DMS153 treated with DMSO at 0.1 percent for 48 hours (cell line): ENCODE data around the gene CDK7.

ENCODE experiments used
- DNase-seq: peaks from one replicate; lab custom pipeline; 2025; ENCODE audit not compliant: unreplicated experiment; lab: John Stamatoyannopoulos, UW

CDK7 gene

GRCh38 chr5:69288688-69289087, 54.0 kb downstream of the CDK7 start:
- DNase-seq: no peak

- DNase-seq: no peak
Measured at GRCh38 chr5:69292306-69292705, 57.6 kb downstream of the CDK7 start.

GRCh38 chr5:69293882-69294281, 59.2 kb downstream of the CDK7 start:
- no peak for DNase-seq

- DNase-seq: no peak
Measured at GRCh38 chr5:69295088-69295754, 60.5 kb downstream of the CDK7 start.

- DNase-seq: no peak
Measured at GRCh38 chr5:69299625-69300024, 64.9 kb downstream of the CDK7 start.

DNA sequence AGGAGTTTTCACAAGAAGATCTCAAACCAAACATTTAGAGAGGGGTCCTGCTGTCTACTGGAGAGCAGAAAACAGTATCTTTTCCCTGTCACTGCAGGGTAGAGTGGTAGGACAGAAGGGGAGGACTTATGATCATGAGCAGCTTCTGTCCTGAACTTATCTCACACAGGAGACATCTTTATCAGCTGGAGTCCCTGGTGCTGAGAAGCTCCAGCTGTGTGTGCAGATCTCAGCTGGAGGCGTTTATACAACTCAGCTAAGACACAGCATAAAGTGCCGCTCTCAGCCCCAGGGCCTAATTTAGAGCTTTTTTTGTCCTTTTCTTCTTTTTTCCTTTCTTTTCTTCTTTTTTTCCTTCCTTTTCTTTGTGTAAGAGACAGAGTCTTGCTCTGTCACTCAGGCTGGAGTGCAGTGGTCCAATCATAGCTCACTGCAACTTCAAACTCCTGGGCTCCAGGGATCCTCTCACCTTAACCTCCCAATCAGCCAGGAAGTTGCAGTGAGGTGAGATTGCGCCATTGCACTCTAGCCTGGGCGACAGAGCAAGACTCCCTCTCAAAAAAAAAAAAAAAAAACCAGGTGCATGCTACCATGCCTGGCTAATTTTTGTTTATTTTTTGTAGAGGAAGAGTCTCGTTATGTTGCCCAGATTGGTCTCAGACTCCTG, 66.0 kb downstream of the CDK7 start:
- DNase-seq: no peak

DNA sequence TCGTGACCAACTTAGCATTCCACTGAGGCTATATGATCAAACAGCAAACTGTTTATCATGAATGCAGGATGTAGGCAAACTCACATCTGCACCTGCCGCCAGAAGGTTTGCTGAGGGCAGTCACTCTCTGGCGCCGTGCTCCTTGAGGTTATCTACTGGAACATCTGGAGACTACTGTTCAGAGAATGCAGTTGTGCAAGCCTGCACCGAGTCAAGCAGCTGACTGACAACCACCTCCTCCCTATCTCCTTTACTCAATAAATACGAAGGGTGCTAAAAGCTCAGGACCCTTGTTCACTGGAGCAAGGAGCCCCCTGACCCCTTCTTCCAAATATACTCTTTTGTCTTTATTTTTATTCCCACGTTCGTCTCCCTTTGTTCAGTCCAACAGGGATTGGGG, 70.8 kb downstream of the CDK7 start:
- no peak for DNase-seq

- no peak for DNase-seq
Measured at GRCh38 chr5:69308046-69308553, 73.4 kb downstream of the CDK7 start.

DNA sequence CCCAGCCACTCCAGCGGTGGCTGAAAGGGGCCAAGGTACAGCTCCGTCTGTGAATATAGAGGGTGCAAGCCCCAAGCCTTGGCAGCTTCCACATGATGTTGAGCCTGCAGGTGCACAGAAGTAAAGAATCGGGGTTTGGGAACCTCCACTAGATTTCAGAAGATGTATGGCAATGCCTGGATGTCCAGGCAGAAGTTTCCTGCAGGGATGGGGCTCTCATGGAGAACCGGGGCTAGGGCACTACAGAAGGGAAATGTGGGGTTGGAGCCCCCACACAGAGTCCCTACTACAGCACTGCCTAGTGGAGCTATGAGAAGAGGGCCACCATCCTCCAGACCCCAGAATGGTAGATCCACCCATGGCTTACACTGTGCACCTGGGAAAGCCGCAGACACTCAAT, 74.7 kb downstream of the CDK7 start:
- DNase-seq: no peak

GRCh38 chr5:69312459-69313160, 77.9 kb downstream of the CDK7 start:
- no peak for DNase-seq

DNA sequence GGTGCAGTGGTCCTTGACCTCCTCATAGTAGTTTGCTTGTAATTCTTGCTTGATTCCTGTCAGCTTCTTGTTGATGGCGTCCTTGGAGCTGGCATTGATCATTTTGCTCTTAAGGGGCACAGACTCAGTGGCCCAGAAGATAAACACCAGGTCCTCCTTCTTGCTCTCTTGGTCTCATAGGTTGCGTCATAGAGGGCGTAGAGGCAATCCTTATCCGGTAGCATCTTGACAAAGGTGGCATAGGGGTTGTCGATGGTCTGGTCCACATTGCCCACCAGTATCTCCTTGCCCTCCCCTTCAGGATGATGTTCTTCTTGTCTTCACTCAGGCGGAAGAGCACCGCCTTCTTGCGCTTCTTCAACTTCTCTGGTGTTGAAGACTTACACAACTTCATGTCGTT, 78.7 kb downstream of the CDK7 start:
- DNase-seq: no peak

DNA sequence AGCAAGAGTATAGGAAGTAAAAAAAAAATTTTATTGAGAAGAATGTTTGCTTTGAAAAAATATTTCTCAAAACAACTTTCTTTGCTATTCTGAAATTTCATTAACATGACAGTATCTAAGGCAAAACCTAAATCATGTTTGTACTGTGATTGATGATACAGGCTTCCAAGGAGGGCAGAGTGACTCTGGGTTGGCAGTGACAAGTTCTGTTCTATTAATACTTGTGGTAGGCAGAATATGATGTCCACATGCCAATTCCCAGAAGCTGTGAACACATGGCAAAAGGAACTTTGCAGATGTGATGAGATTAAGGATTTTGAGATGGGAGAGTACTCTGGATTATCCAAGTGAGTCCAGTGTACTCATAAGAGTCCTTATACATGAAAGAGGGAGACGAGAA, 81.3 kb downstream of the CDK7 start:
- DNase-seq: no peak

- DNase-seq: no peak
Measured at GRCh38 chr5:69317391-69317790, 82.7 kb downstream of the CDK7 start.

- no peak for DNase-seq
Measured at GRCh38 chr5:69326365-69326764, 91.7 kb downstream of the CDK7 start.
